Neural progenitor cell (in vitro differentiated cells): ENCODE data around the gene EPS8L2.

Experiments used
- EZH2phosphoT487 ChIP-seq: fragments of 200-600 bp; sonication (generic); IDR thresholded peaks from 2 replicates; pipeline ENCODE4 v1.6.1; 2017; ENCODE audit warnings: antibody characterized with exemption
- TF ChIP-seq, protein P1 (sequence below): fragments of 200-600 bp; sonication (generic); IDR thresholded peaks from 2 replicates; pipeline ENCODE4 v1.5.1; 2017; ENCODE audit warnings: antibody characterized with exemption, mild to moderate bottlenecking

DNA sequence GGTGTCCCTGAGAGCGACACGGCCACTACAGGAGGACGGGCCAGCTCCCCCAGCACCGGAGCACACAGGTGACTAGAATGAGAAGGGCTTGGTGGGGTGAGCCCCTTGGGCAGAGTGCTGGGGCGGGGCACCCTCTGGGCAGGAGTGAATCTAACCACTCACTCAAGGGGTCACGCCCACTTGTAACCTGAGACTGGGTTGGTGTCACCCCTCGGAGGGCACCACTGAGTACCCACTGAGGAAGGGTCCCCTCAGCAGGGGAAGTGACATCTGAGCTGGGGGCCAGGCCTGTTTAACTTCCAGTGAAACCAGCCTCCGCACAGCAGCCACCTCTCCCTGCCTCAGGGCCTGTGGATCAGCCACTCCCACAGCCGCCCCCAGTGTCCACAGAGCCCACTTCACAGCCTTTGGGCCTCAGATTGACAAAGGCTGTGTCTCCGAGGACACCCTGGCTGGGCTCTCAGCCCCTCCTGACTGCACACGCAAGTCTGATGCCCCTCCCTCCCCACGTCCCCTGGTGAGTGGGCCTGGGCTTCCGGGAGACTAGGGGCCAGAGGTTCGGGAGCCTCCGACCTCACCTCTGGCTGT lies 65.7 kb downstream of the EPS8L2 start:
- TF ChIP-seq, protein P1, sequence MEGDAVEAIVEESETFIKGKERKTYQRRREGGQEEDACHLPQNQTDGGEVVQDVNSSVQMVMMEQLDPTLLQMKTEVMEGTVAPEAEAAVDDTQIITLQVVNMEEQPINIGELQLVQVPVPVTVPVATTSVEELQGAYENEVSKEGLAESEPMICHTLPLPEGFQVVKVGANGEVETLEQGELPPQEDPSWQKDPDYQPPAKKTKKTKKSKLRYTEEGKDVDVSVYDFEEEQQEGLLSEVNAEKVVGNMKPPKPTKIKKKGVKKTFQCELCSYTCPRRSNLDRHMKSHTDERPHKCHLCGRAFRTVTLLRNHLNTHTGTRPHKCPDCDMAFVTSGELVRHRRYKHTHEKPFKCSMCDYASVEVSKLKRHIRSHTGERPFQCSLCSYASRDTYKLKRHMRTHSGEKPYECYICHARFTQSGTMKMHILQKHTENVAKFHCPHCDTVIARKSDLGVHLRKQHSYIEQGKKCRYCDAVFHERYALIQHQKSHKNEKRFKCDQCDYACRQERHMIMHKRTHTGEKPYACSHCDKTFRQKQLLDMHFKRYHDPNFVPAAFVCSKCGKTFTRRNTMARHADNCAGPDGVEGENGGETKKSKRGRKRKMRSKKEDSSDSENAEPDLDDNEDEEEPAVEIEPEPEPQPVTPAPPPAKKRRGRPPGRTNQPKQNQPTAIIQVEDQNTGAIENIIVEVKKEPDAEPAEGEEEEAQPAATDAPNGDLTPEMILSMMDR: no peak
- TF ChIP-seq EZH2phosphoT487: no peak
